ENCODE measurements around the gene STOX2.

The STOX2 gene

DNA sequence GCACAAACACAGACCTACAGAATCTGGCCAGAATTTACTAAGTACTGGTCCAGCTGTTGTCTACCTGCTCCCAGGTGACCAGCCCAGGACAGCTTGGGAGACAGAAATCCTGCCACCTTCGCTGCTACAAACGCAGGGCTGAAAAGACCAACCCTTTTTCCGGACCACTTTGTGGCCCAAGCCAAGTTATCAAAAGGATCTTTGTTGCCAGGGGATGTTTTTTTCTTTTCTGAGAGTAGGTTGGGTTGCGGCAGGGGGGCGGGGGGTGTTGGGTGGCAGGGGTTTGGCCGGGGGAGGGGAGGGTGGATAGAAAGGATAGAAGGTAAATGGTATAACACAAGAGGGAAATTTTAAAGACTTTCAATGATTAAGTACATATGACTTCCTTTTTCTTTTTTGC, 63.4 kb downstream of the STOX2 start:
- TF ChIP-seq PPARA (CRISPR knock-in tag; IDR thresholded peaks at IDR 0.05; ENCODE audit: borderline replicate concordance) (no peak), TOX (CRISPR knock-in tag; IDR thresholded peaks at IDR 0.05; ENCODE audit: borderline replicate concordance) (no peak), POU6F1 (CRISPR knock-in tag; IDR thresholded peaks at IDR 0.05; ENCODE audit: borderline replicate concordance, low read depth) (no peak), RARB (CRISPR knock-in tag; IDR thresholded peaks at IDR 0.05) (no peak), ISL1 (CRISPR knock-in tag; IDR thresholded peaks at IDR 0.05) (no peak), TCF4 (CRISPR knock-in tag; IDR thresholded peaks at IDR 0.05; ENCODE audit: borderline replicate concordance) (no peak), GLIS3 (CRISPR knock-in tag; IDR thresholded peaks at IDR 0.05) (no peak), ZFP30 (CRISPR knock-in tag; IDR thresholded peaks at IDR 0.05) (no peak), ZFP3 (CRISPR knock-in tag; IDR thresholded peaks at IDR 0.05) (no peak), ARNTL (CRISPR knock-in tag; IDR thresholded peaks at IDR 0.05; ENCODE audit: borderline replicate concordance, low read depth) (no peak)
- TF ChIP-seq, protein P1, sequence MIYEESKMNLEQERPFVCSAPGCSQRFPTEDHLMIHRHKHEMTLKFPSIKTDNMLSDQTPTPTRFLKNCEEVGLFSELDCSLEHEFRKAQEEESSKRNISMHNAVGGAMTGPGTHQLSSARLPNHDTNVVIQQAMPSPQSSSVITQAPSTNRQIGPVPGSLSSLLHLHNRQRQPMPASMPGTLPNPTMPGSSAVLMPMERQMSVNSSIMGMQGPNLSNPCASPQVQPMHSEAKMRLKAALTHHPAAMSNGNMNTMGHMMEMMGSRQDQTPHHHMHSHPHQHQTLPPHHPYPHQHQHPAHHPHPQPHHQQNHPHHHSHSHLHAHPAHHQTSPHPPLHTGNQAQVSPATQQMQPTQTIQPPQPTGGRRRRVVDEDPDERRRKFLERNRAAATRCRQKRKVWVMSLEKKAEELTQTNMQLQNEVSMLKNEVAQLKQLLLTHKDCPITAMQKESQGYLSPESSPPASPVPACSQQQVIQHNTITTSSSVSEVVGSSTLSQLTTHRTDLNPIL (CRISPR knock-in tag; IDR thresholded peaks at IDR 0.05; ENCODE audit: low read depth), result no peak
- TF ChIP-seq, protein P2, sequence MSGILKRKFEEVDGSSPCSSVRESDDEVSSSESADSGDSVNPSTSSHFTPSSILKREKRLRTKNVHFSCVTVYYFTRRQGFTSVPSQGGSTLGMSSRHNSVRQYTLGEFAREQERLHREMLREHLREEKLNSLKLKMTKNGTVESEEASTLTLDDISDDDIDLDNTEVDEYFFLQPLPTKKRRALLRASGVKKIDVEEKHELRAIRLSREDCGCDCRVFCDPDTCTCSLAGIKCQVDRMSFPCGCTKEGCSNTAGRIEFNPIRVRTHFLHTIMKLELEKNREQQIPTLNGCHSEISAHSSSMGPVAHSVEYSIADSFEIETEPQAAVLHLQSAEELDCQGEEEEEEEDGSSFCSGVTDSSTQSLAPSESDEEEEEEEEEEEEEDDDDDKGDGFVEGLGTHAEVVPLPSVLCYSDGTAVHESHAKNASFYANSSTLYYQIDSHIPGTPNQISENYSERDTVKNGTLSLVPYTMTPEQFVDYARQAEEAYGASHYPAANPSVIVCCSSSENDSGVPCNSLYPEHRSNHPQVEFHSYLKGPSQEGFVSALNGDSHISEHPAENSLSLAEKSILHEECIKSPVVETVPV (CRISPR knock-in tag; IDR thresholded peaks at IDR 0.05), result no peak
- TF ChIP-seq, protein P3, sequence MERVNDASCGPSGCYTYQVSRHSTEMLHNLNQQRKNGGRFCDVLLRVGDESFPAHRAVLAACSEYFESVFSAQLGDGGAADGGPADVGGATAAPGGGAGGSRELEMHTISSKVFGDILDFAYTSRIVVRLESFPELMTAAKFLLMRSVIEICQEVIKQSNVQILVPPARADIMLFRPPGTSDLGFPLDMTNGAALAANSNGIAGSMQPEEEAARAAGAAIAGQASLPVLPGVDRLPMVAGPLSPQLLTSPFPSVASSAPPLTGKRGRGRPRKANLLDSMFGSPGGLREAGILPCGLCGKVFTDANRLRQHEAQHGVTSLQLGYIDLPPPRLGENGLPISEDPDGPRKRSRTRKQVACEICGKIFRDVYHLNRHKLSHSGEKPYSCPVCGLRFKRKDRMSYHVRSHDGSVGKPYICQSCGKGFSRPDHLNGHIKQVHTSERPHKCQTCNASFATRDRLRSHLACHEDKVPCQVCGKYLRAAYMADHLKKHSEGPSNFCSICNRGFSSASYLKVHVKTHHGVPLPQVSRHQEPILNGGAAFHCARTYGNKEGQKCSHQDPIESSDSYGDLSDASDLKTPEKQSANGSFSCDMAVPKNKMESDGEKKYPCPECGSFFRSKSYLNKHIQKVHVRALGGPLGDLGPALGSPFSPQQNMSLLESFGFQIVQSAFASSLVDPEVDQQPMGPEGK (CRISPR knock-in tag; IDR thresholded peaks at IDR 0.05; ENCODE audit: borderline replicate concordance), result no peak

GRCh38 chr4:183968931-183969330, 63.8 kb downstream of the STOX2 start:
- ATAC-seq, result no peak
- TF ChIP-seq TOX (CRISPR knock-in tag; IDR thresholded peaks at IDR 0.05; ENCODE audit: borderline replicate concordance), result no peak
- no peak for TF ChIP-seq CSDC2 (CRISPR knock-in tag; IDR thresholded peaks at IDR 0.05)
- TF ChIP-seq, protein P3 (CRISPR knock-in tag; IDR thresholded peaks at IDR 0.05; ENCODE audit: borderline replicate concordance), result no peak
- TF ChIP-seq ARNTL (CRISPR knock-in tag; IDR thresholded peaks at IDR 0.05; ENCODE audit: borderline replicate concordance, low read depth), result no peak
- no peak for TF ChIP-seq BACH2 (CRISPR knock-in tag; IDR thresholded peaks at IDR 0.05; ENCODE audit: borderline replicate concordance)
- TF ChIP-seq ZC3H10 (CRISPR knock-in tag; IDR thresholded peaks at IDR 0.05), result no peak
- TF ChIP-seq ESRRG (CRISPR knock-in tag; IDR thresholded peaks at IDR 0.05), result no peak
- TF ChIP-seq ZFP3 (CRISPR knock-in tag; IDR thresholded peaks at IDR 0.05), result no peak
- TF ChIP-seq OSR1 (CRISPR knock-in tag; IDR thresholded peaks at IDR 0.05), result no peak
- no peak for TF ChIP-seq PPARA (CRISPR knock-in tag; IDR thresholded peaks at IDR 0.05; ENCODE audit: borderline replicate concordance)
- no peak for TF ChIP-seq SNAI2 (CRISPR knock-in tag; IDR thresholded peaks at IDR 0.05)
- TF ChIP-seq, protein P1 (CRISPR knock-in tag; IDR thresholded peaks at IDR 0.05; ENCODE audit: low read depth), result no peak
- TF ChIP-seq ZNF8 (CRISPR knock-in tag; IDR thresholded peaks at IDR 0.05), result no peak
- TF ChIP-seq ZNF565 (CRISPR knock-in tag; conservative IDR thresholded peaks at IDR 0.05; ENCODE audit: low read depth), result no peak
- no peak for TF ChIP-seq POU6F1 (CRISPR knock-in tag; IDR thresholded peaks at IDR 0.05; ENCODE audit: borderline replicate concordance, low read depth)
- TF ChIP-seq, protein P2 (CRISPR knock-in tag; IDR thresholded peaks at IDR 0.05), result no peak
- TF ChIP-seq TCF4 (CRISPR knock-in tag; IDR thresholded peaks at IDR 0.05; ENCODE audit: borderline replicate concordance), result no peak
- no peak for TF ChIP-seq TSHZ2 (CRISPR knock-in tag; IDR thresholded peaks at IDR 0.05)
- no peak for TF ChIP-seq ZFP30 (CRISPR knock-in tag; IDR thresholded peaks at IDR 0.05)

More for the DNA sequence above, 63.4 kb downstream of the STOX2 start:
- ATAC-seq, result no peak

Data from SK-N-SH treated with all-trans-retinoic acid at 6 μM for 48 hours (cell line).